Measurements from ENCODE around the gene AMN.
A peak's percentile ranks its signal among the peaks of the same experiment; 100 is the strongest.

The AMN gene

GRCh38 chr14:102966681-102967505 lies 44.4 kb downstream of the AMN start:
- DNase-seq (ENCODE audit: low read depth), result peak; percentile 33

GRCh38 chr14:102967506-102967795 lies 45.0 kb downstream of the AMN start:
- DNase-seq (ENCODE audit: low read depth), result no peak

GRCh38 chr14:102968306-102968705 lies 45.8 kb downstream of the AMN start:
- no peak for DNase-seq (ENCODE audit: low read depth)

- DNase-seq (ENCODE audit: low read depth), result no peak
Observed at GRCh38 chr14:102969060-102969791, 46.8 kb downstream of the AMN start.

- no peak for DNase-seq (ENCODE audit: low read depth)
Observed at GRCh38 chr14:102969901-102970300, 47.4 kb downstream of the AMN start.

- no peak for DNase-seq (ENCODE audit: low read depth)
Observed at GRCh38 chr14:102970496-102970895, 48.0 kb downstream of the AMN start.

GRCh38 chr14:102971314-102971713 lies 48.9 kb downstream of the AMN start:
- no peak for DNase-seq (ENCODE audit: low read depth)

- no peak for DNase-seq (ENCODE audit: low read depth)
Observed at GRCh38 chr14:102971836-102972606, 49.6 kb downstream of the AMN start.

GRCh38 chr14:102973706-102974285 lies 51.3 kb downstream of the AMN start:
- DNase-seq (ENCODE audit: low read depth), result no peak

- DNase-seq (ENCODE audit: low read depth), result no peak
Observed at GRCh38 chr14:102975662-102976061, 53.2 kb downstream of the AMN start.

- no peak for DNase-seq (ENCODE audit: low read depth)
Observed at GRCh38 chr14:102977475-102977874, 55.0 kb downstream of the AMN start.

GRCh38 chr14:102979406-102979805 lies 56.9 kb downstream of the AMN start:
- DNase-seq (ENCODE audit: low read depth), result no peak

- peak; percentile 43 for DNase-seq (ENCODE audit: low read depth)
Observed at GRCh38 chr14:102980409-102980810, 57.9 kb downstream of the AMN start.

Data from stromal cell of bone marrow (primary cell).